ENCODE data around the gene SLC22A23.

SLC22A23 gene

DNA sequence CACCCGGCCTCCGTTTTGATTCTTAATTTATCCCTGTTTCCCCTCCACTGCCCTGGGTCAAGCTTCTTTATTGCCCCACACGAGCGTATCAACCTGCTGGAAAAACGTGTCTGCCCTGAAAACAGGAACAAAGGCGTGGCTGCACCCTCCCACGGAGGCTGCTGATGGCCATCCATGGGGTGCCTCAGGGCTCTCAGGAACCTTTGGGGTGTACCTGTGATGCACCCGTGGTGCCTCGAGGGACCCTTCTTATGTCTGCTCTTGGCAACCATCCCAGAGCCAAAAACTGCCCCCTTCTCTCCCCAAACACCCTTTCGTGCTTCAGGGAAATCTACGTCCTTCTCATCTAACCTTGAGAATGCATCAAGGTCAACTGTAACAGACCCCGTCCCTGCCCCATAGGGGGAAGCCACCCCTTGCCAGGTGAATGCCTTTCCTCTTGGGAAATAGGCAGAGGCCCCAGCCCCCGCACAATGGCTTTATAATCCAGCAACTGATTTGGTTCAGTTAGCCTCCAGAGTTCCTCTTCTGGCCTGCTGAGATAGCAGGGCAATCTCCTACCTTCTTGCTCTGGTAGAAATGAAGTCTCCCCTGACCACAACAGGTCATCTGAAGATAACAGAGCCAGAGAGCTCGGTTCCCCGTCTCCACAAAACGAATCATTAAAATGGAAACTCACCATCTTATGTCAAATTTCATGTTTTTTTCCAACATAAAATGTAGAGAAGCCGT, 168.7 kb downstream of the SLC22A23 start:
- DNase-seq (ENCODE audit: low read depth in 2 of 2, low spot score in 1 of 2): no peak

DNA sequence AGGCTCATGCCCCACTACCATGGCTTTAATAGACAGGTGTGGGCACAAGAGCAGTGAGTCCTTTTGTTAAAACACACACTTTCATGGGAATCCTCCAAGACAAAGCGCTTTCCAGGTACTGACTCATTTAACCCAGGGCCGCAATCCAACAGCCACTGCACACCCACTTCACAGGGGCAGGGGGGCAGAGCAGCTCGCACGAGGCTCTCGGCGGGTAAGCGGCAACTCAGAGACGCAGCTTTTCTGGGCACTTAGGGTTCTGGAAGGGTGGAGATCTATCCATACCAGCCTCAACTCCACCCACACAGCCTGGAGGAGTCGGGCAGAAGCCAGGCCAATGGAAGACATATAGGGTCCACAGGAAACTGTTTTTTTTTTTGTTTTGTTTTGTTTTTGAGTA, 169.5 kb downstream of the SLC22A23 start:
- DNase-seq (ENCODE audit: low read depth in 2 of 2, low spot score in 1 of 2): no peak

DNA sequence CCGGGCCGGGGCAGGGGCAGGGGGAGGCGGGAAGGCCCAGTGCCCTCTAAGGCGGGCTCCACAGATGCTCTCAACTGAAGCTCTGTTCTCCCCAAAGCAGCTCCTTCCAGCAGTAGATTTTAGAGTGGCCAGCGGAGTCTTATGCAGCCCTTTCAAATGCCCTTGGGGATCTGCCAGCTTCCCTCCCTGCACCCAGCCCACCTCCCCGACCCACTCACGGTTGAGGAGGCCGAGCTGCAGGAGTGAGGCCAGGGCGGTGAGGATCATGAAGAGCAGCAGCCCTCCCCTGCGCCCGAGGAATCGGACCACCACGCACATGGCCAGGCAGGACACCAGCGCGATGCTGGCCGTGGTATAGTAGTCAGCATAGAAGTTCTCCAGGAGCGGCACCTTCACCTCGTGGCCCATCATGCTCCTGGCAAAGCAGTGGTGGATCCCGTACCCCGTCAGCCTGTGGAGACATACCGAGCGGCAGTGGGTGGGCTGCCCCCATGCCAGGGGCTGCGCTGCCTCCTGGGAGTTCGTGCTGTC, 170.1 kb downstream of the SLC22A23 start:
- no peak for DNase-seq (ENCODE audit: low read depth in 2 of 2, low spot score in 1 of 2)

DNA sequence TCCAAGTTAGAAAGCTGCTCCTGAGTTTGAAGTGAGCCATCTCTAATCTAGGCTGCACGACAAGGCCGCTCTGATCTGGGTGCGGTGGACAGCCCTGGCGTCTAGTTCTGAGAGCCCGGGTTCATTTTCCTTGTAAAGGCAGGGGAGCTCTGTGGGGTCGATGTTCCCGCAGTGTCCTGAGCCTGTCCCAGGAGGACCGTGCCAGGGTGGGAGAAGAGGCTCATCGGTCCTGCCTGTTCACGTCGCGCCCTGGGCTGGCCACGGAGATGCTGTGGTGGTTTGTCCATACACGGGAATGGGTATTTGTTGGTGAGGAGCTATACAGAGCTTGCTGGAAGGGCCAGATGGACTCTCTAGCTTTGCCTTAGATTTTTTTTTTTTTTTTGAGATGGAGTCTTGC, 171.1 kb downstream of the SLC22A23 start:
- DNase-seq (ENCODE audit: low read depth in 2 of 2, low spot score in 1 of 2): no peak

DNA sequence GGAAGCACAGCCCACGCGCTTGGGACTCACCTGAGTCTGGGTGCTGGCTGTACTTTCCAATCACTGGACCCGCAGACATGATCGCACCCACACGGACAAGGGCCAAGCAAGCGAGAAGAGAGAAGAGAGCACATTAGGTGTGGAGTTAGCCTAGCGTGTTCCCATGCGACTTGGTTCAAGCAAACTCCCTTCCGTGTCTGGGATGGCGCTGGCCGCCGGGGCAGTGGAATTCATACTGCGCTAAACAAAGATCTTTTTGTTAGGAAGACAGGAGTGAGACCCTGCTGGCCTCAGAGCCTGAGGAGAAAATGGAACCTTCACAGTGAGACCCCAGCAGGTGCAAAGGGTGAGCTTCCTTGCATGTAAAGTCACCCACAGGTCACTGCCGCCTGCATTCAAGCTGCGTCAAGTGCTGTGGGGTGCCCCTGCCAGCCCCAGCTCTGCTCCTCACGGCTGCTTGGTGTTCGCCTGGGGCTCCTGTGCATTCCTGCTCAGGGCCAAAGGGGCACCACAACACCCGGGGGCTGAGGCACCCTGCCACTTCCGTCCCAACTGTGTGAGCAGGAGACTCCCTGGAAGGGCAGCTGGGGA, 171.7 kb downstream of the SLC22A23 start:
- no peak for DNase-seq (ENCODE audit: low read depth in 2 of 2, low spot score in 1 of 2)

DNA sequence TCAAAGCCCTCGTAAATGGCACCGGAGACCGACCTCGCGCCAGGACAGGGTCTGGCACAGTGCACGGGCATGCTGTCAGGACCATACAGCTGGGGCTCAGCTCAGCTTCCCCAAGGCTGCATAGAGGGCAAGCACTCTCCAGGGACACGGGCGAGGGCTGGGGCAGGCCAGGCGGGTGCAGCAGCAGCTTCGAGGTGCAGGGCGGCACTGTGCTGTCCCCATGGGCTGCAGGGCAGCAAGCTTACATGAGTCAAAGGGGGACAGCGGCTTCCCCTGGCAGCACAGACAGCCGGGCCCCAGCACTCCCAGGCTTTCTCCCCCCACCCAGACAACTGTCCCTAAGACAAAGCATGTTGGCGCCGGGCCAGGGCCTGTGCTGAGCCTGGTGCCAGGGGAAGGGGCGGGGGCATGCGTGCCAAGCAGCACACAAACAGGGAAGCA, 172.4 kb downstream of the SLC22A23 start:
- DNase-seq (ENCODE audit: low read depth in 2 of 2, low spot score in 1 of 2): no peak

DNA sequence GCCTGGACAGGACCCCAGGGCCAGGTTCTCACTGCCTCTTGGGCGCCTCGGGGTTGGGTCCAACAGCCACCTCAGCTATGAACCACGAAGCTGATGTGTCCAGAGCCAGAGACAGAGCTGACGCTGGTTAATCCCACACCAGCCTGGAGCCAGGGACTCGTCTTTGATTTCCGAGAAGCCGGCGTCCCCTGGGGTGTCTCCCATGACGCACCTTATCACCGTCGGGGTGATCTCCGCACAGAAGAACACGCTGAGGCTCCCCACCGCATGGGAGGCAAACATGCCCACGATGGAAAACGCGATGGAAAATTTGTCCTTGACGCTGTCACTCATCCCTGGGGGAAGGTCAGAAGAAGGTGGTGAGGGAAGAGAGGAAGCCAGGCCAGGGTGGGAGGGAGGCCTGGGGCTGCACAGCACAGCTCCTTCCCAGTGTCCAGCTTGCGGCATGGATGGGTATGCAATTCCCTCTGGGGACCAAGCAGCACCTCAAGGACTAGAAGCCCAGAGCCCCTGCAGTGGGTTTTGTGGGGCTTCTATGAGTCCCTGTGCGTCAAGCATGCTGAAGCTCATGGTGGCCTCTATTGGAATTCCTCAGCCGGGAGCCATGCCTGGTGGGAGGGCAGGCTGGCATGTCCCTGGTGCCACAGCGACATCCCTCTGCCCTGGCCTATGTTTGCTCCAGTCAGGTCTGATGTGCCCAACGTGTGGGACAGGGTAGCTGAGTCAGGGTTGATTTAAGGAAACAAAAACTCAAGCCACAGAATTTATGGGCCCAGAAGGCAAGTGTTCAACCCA, 173.0 kb downstream of the SLC22A23 start:
- no peak for DNase-seq (ENCODE audit: low read depth in 2 of 2, low spot score in 1 of 2)

DNA sequence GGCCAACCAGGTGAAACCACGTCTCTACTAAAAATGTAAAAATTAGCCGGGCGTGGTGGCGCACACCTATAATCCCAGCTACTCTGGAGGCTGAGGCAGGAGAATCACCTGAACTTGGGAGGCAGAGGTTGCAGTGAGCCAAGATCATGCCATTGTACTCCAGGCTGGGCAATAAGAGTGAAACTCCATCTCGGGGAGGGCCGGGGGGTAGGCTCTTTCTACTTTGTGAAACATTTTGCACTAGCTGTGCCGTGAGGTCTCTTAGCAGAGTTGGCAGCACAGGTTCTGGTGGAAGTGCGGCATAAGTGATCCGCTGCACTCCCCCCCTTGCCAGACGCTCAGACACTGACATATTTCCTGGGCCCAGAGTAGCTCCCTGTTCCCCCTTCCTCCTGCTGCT, 173.6 kb downstream of the SLC22A23 start:
- DNase-seq (ENCODE audit: low read depth in 2 of 2, low spot score in 1 of 2): no peak

DNA sequence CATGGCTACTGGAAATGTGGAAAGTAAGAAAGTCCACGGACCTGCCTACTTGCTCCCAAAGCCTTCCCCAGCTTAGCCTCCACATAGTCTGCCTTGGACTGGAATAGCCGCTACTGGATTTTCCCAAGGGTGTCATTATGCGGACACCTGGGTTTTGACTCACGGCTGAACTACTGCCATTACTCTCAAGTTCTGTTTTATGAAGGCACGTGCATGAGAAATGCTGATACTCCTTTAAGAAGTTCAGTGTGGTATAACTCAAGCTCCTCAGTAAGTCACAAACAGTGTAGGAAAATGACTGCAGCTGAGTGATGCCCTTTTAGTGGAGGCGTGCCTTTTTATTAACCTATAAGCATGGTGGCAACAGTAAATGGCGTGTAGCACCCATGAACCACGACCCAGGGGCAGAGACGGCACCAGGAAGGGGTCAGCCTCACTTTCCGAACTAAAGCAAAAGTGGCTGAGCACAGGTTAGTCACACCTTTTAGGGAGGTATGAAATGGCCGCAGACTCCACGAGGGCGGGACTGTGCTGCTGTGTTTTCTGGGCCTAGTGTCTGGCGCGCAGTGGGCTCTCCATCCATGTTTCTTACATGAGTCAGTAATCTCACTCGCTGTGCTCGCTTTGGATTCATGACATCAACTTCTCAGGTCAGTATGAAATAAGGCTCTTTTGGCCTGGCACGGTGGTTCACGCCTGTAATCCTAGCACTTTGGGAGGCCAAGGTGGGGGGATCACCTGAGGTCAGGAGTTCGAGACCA, 174.2 kb downstream of the SLC22A23 start:
- DNase-seq (ENCODE audit: low read depth in 2 of 2, low spot score in 1 of 2): no peak

DNA sequence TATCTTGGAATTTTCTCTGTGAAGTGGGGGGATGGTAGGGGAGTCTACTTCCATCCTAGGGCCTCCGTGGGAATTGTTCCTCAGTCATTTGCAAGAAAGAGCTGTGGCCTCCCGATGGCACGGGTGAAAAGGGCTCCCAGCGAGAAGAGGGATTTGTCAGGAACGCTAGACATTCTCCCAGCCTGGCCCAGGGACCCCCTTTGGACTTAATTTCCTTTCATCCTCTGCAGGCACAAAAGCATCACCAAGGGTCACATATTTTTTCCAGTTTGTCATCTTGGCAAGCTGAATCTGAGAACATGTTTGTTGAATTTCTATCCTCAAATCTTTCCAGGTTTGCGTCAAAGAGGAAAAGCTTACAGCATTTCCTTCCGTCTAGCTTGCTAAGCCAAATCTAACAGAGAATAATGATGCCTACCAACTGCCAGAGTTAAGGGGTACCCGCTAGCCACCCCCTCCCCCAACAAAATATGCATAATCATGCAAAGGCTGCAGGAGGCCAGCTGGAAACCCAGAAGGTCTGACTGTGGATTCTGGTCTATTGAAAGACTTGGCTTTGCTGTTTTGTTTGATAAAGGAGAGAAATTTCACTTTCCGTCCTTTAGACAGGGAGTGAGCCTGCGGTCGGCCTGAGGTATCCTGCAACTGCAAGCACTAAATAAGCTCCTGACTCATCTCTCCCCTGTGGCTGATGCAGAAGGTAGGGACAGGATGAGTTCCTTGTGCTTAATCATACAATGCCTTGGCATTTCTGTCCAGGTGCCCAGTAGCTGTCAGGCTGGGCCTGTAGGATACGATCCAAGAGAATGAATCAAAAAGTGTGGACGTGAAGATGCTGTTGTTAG, 175.0 kb downstream of the SLC22A23 start:
- DNase-seq (ENCODE audit: low read depth in 2 of 2, low spot score in 1 of 2): no peak

DNA sequence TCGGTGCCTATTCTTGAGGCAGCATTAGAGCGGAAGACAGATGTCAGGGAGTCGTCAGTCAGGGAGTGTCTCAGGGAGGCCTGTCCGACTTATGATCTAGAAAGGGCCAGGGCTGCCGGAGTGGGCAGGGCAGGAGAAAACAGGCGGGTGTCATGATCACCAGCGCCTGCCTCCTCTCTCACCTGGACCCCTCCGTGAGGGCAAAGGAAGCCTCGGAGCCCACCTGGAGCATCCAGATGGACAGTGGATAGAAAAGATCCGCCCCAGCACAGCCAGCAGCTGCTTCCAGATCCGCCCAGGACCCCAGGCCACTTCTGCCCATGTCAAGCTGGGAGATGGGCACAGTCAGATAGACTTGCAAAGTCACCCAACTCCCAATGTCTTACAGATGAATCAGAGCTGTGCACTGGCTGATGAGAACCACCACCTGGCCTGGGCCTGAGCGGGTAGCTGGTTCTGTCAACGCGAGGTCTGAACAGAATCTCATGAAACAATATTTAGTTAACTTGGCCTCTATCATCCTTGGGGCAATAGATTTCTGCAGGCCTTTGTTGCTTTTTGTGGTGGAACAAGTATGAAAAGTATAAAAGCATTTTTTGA, 175.9 kb downstream of the SLC22A23 start:
- DNase-seq (ENCODE audit: low read depth in 2 of 2, low spot score in 1 of 2): no peak

DNA sequence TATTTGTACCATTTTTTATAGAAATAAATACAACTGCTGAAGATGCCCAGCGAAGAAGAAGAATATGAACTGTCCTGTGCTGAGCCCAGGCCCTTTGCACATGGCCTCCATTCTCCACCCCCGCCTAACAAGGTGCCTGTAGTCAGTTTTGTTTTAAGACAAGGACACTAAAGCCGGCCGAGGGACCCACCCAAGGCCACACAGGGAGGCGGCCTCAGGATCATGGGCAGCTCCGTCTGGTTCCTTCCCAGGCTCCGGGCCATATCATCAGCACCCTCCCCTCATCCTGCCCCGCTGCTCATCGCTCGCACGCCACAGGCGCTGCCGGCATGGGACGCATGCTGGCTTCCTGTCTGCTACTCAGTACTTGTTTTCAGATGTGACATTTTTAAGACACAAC, 176.8 kb downstream of the SLC22A23 start:
- DNase-seq (ENCODE audit: low read depth in 2 of 2, low spot score in 1 of 2): no peak

DNA sequence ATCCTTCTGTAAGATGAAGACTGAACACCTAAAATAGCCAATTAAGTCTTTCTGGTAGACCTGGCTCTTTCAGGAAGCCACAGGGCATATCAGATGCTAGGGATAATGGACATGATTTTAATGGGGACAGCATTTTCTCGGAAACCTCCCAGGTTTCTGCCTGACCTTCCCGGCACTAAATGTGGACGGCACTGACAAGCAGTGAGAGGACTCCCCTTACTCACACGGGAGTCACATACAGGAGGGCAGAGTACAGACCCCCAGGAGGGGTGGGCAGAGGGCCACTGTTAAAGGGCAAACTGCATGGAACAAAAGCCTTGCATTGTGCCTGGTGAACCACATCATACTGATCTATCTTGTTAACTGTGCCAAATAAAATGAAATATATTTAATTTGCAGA, 178.2 kb downstream of the SLC22A23 start:
- no peak for DNase-seq (ENCODE audit: low read depth in 2 of 2, low spot score in 1 of 2)

DNA sequence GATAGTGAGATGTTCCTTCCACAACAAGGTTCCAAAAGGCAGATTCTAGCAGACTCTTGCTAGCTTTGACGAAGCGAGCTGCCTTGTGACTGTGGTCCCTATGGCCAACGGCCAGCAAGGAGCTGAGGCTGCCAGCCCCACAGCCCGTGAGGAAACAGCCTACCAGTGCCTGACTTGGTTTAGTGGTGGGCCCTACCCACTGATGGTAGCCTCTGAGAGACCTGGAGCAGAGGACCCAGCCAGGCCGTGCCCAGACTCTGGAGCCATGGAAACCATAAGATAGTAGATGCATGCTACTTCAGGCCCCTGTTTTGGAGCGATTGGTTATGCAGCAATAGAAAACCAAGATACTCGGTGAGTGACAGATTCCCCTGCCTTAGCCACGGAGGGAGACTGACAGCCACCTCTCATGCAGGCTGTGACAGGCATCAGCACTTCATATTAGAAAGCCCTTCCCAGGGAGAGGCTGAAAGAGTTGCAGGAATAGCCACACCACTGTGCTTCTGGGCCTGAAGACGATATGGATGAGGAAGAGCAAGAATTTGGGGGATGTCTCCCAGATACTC, 178.9 kb downstream of the SLC22A23 start:
- no peak for DNase-seq (ENCODE audit: low read depth in 2 of 2, low spot score in 1 of 2)

DNA sequence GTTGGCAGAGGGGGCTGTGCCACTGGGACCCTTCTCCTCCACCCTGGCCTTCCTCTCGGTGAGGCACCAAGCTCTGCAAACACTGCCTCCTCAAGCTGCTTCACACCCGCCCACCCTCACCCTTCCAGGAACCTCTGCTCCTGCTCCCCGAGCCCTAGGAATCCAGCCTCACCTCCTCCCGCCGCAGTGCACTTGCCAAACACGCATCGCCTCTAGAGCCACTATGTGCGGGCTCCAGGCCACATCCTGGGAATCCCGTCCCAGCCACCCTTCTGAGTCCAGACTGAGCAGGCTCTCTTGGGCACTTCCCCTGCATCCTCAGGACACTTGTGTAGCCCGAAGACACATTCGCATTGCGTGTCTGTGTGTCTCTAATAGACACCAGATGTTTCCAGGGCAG, 179.6 kb downstream of the SLC22A23 start:
- DNase-seq (ENCODE audit: low read depth in 2 of 2, low spot score in 1 of 2): no peak

DNA sequence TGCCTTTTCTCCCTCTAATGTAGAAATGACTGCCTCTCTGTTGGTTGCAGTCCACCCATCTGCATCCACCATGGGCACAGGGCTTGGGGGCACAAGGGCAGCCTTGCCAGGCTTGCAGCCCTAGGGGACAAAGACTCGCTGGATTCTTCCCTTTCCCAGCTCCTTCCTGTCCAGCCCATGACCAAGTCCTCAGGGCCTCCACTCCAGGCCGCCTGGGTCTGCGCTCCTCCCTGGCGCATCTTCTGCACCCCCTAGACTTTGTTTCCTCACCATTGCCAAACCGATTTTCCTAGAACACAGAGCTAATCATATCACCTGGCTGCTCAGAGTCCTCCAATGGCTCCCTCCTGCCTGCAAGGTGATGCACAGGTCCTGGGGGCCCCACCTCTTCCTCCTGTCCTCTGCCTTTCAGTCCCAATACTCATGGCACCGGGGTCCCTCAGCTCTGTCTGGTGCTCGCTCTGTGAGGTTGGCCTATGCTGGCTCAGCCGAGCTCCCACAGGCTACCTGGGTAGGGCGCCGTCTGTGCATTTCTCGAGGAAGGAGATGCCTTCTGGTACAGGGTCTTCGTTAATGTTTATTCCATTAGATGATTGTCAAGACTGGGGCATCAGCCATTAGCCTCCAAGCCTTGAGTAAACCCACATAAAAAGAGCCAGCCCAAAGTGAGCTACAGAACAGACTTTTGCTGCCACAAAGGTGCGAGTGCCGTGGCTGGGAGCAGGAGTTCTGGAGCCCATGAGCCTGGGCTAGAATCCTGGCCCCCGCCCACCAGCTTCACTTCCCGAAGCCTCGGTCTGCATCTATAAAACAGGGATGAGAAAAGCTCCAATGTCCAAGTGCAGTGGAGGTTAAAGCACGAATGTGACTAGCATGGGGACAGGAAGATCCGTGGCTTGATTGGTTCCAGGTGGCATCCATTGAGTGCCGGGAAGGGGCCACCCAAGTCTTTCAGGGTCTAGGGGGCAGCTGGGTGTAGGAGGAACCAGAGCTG, 180.4 kb downstream of the SLC22A23 start:
- no peak for DNase-seq (ENCODE audit: low read depth in 2 of 2, low spot score in 1 of 2)

DNA sequence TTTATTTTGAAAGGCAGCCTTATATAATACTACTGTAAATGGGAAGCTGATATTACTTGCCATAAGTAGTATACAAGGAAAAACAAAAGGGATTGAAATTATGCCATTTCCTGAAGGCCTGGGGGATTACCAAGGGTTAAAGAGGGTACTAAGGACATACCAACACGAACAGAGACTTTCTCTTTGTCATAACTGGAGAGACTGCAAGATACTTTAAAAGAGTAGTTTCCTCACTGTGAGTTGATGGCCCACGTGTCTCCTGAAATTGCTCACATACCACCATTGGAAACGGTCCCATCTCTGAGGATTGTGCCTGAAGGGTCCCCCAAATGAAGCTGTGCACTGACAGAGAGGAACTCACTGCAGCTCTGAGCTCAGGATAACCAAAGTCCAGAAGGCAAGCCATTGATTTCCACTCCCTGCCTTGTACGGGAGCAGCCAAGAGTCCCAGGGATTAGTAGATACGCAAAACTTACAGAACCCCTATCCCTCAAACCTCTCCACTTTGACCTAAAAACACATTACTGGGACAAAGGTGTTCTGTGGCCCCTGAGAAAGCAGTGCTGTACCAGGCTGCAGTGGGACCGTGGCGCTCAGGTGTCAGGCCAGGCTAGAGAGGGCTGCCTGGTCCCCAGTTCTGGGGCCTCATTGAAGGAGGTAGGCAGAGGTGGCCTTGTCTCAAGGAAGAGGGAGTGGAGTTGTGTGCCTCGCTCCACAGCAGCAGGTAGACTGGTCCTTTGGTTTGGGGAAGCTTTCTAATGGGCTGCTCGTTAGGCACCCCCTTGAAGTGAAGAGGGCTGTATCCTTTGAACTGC, 182.9 kb downstream of the SLC22A23 start:
- no peak for DNase-seq (ENCODE audit: low read depth in 2 of 2, low spot score in 1 of 2)
